Endothelial cell of coronary artery (primary cell): ENCODE data around the gene ANAPC1. TPM values are rescaled to one million over a fixed set of nuclear protein-coding genes. Genes with fewer than 3 reads are reported as not detected.

Source experiments
- total RNA-seq: library from RNA; depleted of rRNA; stranded (reverse); fragments of >200 nt; gene quantifications from 2 replicates; pipeline ENCODE4 v1.2.3, GENCODE V29; 2014

The ANAPC1 gene, protein sequence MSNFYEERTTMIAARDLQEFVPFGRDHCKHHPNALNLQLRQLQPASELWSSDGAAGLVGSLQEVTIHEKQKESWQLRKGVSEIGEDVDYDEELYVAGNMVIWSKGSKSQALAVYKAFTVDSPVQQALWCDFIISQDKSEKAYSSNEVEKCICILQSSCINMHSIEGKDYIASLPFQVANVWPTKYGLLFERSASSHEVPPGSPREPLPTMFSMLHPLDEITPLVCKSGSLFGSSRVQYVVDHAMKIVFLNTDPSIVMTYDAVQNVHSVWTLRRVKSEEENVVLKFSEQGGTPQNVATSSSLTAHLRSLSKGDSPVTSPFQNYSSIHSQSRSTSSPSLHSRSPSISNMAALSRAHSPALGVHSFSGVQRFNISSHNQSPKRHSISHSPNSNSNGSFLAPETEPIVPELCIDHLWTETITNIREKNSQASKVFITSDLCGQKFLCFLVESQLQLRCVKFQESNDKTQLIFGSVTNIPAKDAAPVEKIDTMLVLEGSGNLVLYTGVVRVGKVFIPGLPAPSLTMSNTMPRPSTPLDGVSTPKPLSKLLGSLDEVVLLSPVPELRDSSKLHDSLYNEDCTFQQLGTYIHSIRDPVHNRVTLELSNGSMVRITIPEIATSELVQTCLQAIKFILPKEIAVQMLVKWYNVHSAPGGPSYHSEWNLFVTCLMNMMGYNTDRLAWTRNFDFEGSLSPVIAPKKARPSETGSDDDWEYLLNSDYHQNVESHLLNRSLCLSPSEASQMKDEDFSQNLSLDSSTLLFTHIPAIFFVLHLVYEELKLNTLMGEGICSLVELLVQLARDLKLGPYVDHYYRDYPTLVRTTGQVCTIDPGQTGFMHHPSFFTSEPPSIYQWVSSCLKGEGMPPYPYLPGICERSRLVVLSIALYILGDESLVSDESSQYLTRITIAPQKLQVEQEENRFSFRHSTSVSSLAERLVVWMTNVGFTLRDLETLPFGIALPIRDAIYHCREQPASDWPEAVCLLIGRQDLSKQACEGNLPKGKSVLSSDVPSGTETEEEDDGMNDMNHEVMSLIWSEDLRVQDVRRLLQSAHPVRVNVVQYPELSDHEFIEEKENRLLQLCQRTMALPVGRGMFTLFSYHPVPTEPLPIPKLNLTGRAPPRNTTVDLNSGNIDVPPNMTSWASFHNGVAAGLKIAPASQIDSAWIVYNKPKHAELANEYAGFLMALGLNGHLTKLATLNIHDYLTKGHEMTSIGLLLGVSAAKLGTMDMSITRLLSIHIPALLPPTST (N-terminal part only)
- 74.0 and 77.6 TPM in 2 replicates for total RNA-seq

DNA sequence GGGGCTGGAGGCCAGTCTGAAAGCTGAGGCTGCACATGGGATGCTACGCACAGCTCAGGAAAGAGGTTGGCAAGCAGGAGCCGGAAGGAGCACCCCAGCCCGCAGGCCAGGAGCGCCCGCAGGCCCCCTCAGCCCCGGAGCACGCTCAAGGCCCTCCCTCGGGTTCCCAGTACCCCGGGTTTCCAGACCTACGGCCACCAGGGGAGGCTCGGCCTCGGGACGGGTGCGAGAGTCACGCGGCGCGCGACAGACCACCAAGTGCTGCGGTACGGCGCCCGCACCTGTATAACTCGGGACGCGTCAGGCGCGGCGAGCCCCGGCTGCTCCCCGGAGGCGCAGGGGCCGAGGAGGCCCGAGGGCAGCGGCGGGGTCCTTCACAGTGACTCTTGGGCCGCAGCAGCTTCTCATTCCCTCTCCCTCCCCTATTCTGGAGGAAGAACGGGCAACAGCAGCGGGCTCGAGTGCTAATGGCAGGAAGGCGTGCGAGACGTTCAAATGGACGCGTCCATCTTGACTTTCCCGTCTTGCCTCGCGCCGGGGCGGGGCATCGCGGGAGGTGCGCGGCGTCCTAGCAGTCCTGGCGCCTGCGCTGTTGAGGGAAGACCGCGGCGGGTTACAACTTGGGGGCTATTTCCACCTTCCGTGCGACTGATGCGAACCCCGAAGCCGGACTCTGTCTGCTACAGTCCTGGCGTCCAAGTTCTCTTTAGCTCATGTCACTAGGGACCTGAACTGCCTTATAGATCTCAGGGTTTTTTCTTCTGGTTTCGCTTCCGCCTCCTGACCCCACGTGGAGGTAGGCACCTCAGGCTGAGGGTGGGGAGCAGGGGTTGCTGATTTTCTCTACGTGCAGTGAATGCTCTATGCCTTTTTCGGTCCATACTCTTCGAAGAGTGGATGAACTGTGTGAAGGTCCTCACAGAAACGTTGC, at the start of gene ANAPC1:
Gene ANAPC1 (minus strand): TSS at position 533 of the 931 bp plus-strand sequence. CDS start 3,368 bp downstream, outside the sequence.

DNA sequence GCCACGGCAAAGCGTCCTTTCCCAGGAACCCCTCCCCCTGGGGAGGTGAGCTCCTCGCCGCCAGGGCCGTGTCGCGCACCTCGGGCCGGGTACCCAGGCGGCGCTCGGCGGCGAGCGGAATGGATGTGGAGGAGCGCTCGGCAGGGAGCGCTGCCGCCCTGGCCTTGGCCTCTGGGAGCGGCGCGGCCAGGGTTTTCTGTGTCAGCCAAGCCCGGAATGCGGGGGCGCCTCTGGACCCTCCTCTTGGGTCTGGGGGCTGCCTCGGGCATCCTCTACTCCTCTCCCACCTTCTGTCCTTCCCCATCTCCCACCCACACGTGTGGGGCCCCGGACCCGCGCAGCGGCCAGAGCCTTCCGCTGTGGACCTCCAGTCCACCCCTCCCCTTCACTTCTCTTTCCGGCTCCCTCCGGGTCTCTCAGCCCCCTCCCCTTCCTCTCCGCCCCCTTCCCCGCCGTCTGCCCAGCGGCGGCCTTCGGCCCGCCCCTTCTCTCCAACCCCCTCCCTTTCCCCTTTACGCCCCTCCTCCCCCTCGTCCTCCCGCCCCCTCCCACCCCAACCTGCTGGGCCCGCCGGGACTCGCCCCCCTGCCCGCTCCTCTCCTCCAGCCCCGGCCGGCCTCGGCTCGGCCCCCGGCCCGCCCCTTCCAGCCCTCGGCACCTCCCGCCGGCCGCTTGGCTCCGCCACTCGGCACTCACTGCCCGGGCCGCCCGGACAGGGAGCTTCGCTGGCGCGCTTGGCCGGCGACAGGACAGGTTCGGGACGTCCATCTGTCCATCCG, 14.1 kb upstream of the ANAPC1 start, which contains the start of gene MERTK:
Gene MERTK (plus strand): TSS at position 684 of the 779 bp plus-strand sequence. CDS start 129 bp downstream, outside the sequence.

Other genes starting within 250 kb of the ANAPC1 start
- 15.8 and 17.3 TPM in 2 replicates for gene MERTK, start 14.4 kb upstream of the ANAPC1 start, total RNA-seq
- gene TMEM87B, start 171.1 kb upstream of the ANAPC1 start, total RNA-seq, result 44.3 and 54.0 TPM in 2 replicates